Subcutaneous preadipocyte (primary cell): ENCODE data around the gene TKT. TPM values are rescaled to one million over a fixed set of nuclear protein-coding genes. Genes with fewer than 3 reads are reported as not detected.

ENCODE experiments used
- small RNA-seq: library from RNA; depleted of rRNA; stranded (forward); fragments of <200 nt; gene quantifications from one replicate; pipeline ENCODE3, GENCODE V24; 2012
- total RNA-seq: library from RNA; depleted of rRNA; stranded (reverse); fragments of >200 nt; gene quantifications from 2 replicates; pipeline ENCODE4 v1.2.3, GENCODE V29; 2012

Gene TKT
- 507 and 636 TPM in 2 replicates for total RNA-seq

GRCh38 chr3:53255775-53256703 is at the start of gene TKT:
TSS of gene TKT (minus strand) at chr3:53256022. CDS start at chr3:53255942, 80 bp downstream.

Small RNAs within 50 kb of the gene (small RNA-seq; reads per million reads assigned to genes)
- not detected for gene RF00019

Other genes with a start within 250 kb of the TKT start
- 8.8 and 10.6 TPM in 2 replicates for gene SFMBT1, start 209.9 kb downstream of the TKT start, total RNA-seq
- gene RFT1, start 125.6 kb downstream of the TKT start, total RNA-seq, result 8.1 and 12.9 TPM in 2 replicates
- gene PRKCD, start 94.8 kb downstream of the TKT start, total RNA-seq, result 2.2 and 4.3 TPM in 2 replicates
- gene DCP1A, start 91.5 kb upstream of the TKT start, total RNA-seq, result 11.8 and 14.7 TPM in 2 replicates
- under 0.01 TPM in 1 of 2 replicates, not detected in the other for gene CACNA1D, start 238.6 kb upstream of the TKT start, total RNA-seq